Measurements from ENCODE around the gene CPTP. TPM values are rescaled to one million over a fixed set of nuclear protein-coding genes. Genes with fewer than 3 reads are reported as not detected.

The CPTP gene
- total RNA-seq, 1 donor from 2014 or later: 71.3 TPM

GRCh38 chr1:1355416-1355815 is 30.8 kb downstream of the CPTP start:
- intact Hi-C loops (cut with DNase I): no loop called here

GRCh38 chr1:1356166-1356795 is 31.7 kb downstream of the CPTP start:
- DNase-seq (ENCODE audit: low spot score in 2 of 2): no peak
- no peaks in the 10 kb centered on the region for H3K9me3 ChIP-seq
- H3K4me3 ChIP-seq: peak overlapping the region; percentile 54 to 65
- no peaks in the 10 kb centered on the region for H3K27me3 ChIP-seq
- intact Hi-C loops (cut with DNase I): no loop called here
- no peak for TF ChIP-seq CTCF (IDR thresholded peaks at IDR 0.05)
- peaks cover 35 to 74% of the 10 kb centered on the region in 2 donors for H3K4me1 ChIP-seq
- peaks cover 14 to 19% of the 10 kb centered on the region in 2 donors for H3K36me3 ChIP-seq
- peak overlapping the region; percentile 90 to 92 for H3K27ac ChIP-seq

More at GRCh38 chr1:1355416-1355815, 30.8 kb downstream of the CPTP start:
- H3K4me1 ChIP-seq: peaks cover 30 to 67% of the 10 kb centered on the region in 2 donors
- H3K27ac ChIP-seq: peak overlapping the region; percentile 90 to 92
- no peak for TF ChIP-seq CTCF (IDR thresholded peaks at IDR 0.05)
- no peaks in the 10 kb centered on the region for H3K27me3 ChIP-seq
- H3K9me3 ChIP-seq: no peaks in the 10 kb centered on the region
- peak overlapping the region; percentile 54 to 65 for H3K4me3 ChIP-seq
- H3K36me3 ChIP-seq: peaks cover 14 to 19% of the 10 kb centered on the region in 2 donors
- DNase-seq (ENCODE audit: low spot score in 2 of 2): no peak

GRCh38 chr1:1356796-1357401 is 32.3 kb downstream of the CPTP start:
- H3K36me3 ChIP-seq: peaks cover 14 to 19% of the 10 kb centered on the region in 2 donors
- DNase-seq (ENCODE audit: low spot score in 2 of 2): no peak
- peaks cover 30 to 73% of the 10 kb centered on the region in 2 donors for H3K4me1 ChIP-seq
- peak overlapping the region; percentile 90 to 92 for H3K27ac ChIP-seq
- no peak for TF ChIP-seq CTCF (IDR thresholded peaks at IDR 0.05)
- H3K27me3 ChIP-seq: no peaks in the 10 kb centered on the region
- intact Hi-C loops (cut with DNase I): no loop called here
- no peaks in the 10 kb centered on the region for H3K9me3 ChIP-seq
- peak overlapping the region; percentile 54 to 65 for H3K4me3 ChIP-seq

GRCh38 chr1:1357871-1358432 is 33.4 kb downstream of the CPTP start:
- H3K4me1 ChIP-seq: peaks cover 30 to 69% of the 10 kb centered on the region in 2 donors
- DNase-seq (ENCODE audit: low spot score in 2 of 2): no peak
- intact Hi-C loops (cut with DNase I): loop anchor here (2.0 kb wide), 1 partner anchor 17 kb away; the partner anchor contains the start of gene AURKAIP1

More at GRCh38 chr1:1357871-1358432, 33.4 kb downstream of the CPTP start:
- Histone ChIP-seq H3K4me3 (peak overlapping the region; percentile 54 to 65), H3K27ac (peak overlapping the region; percentile 90 to 92), H3K27me3 (no peaks in the 10 kb centered on the region), H3K9me3 (no peaks in the 10 kb centered on the region), H3K36me3 (peaks cover 14 to 19% of the 10 kb centered on the region in 2 donors)
- no peak for TF ChIP-seq CTCF (IDR thresholded peaks at IDR 0.05)
